Mononuclear cell (primary cell): ENCODE measurements around the gene MPZL3. TPM values are rescaled to one million over a fixed set of nuclear protein-coding genes. Genes with fewer than 3 reads are reported as not detected.

Experiments
- H3K27me3 ChIP-seq: 2 replicates; pipeline ENCODE4 v1.6.0; 2011; ENCODE audit warnings: low read length, control low read depth; ENCODE audit not compliant: insufficient read depth
- H3K4me1 ChIP-seq: 2 replicates; pipeline ENCODE4 v1.5.1; 2011; ENCODE audit warnings: mild to moderate bottlenecking, low read length, control low read depth; ENCODE audit not compliant: insufficient read depth
- H3K4me3 ChIP-seq: 2 replicates; pipeline ENCODE4 v1.5.1; 2011; ENCODE audit warnings: mild to moderate bottlenecking, low read length, moderate library complexity
- H3K9me3 ChIP-seq: 2 replicates; pipeline ENCODE4 v1.5.1; 2011; ENCODE audit warnings: low read depth, mild to moderate bottlenecking, control low read depth, low read length
- total RNA-seq: library from RNA; depleted of rRNA; stranded (reverse); fragments of >200 nt; gene quantifications from one replicate; pipeline ENCODE4 v1.2.3, GENCODE V29; 2012

MPZL3 gene
- total RNA-seq, 1 donor: 16.7 TPM

- Histone ChIP-seq H3K9me3 (no peaks in the 10 kb centered on the region), H3K27me3 (no peaks in the 10 kb centered on the region), H3K4me3 (no peak overlapping the region), H3K4me1 (peaks cover 4% of the 10 kb centered on the region)
These were observed 25.1 kb upstream of the MPZL3 start for GRCh38 chr11:118277312-118277711.

GRCh38 chr11:118276422-118276821 is 24.3 kb upstream of the MPZL3 start:
- Histone ChIP-seq H3K4me3 (no peak overlapping the region), H3K9me3 (no peaks in the 10 kb centered on the region), H3K27me3 (no peaks in the 10 kb centered on the region), H3K4me1 (peaks cover 3% of the 10 kb centered on the region)

- H3K4me1 ChIP-seq: no peaks in the 10 kb centered on the region
- H3K27me3 ChIP-seq: no peaks in the 10 kb centered on the region
- H3K9me3 ChIP-seq: no peaks in the 10 kb centered on the region
- no peak overlapping the region for H3K4me3 ChIP-seq
These were observed 23.0 kb upstream of the MPZL3 start for GRCh38 chr11:118275176-118275575.

- Histone ChIP-seq H3K4me1 (no peaks in the 10 kb centered on the region), H3K4me3 (no peak overlapping the region), H3K27me3 (no peaks in the 10 kb centered on the region), H3K9me3 (no peaks in the 10 kb centered on the region)
These were observed 22.0 kb upstream of the MPZL3 start for GRCh38 chr11:118274186-118274585.

- H3K27me3 ChIP-seq: peaks cover 3% of the 10 kb centered on the region
- no peak overlapping the region for H3K4me3 ChIP-seq
- no peaks in the 10 kb centered on the region for H3K9me3 ChIP-seq
- H3K4me1 ChIP-seq: no peaks in the 10 kb centered on the region
These were observed 19.8 kb upstream of the MPZL3 start for GRCh38 chr11:118272001-118272400.

- Histone ChIP-seq H3K9me3 (no peaks in the 10 kb centered on the region), H3K27me3 (peaks cover 7% of the 10 kb centered on the region), H3K4me3 (no peak overlapping the region), H3K4me1 (peaks cover 25% of the 10 kb centered on the region)
These were observed 15.3 kb upstream of the MPZL3 start for GRCh38 chr11:118267486-118267885.

GRCh38 chr11:118265954-118266353 is 13.8 kb upstream of the MPZL3 start:
- H3K4me1 ChIP-seq: peaks cover 30% of the 10 kb centered on the region
- peaks cover 7% of the 10 kb centered on the region for H3K27me3 ChIP-seq
- no peaks in the 10 kb centered on the region for H3K9me3 ChIP-seq
- H3K4me3 ChIP-seq: no peak overlapping the region

GRCh38 chr11:118264569-118265465 is 12.7 kb upstream of the MPZL3 start:
- Histone ChIP-seq H3K9me3 (no peaks in the 10 kb centered on the region), H3K4me3 (no peak overlapping the region), H3K4me1 (peaks cover 30% of the 10 kb centered on the region), H3K27me3 (peaks cover 7% of the 10 kb centered on the region)

- Histone ChIP-seq H3K27me3 (peaks cover 7% of the 10 kb centered on the region), H3K4me1 (peaks cover 30% of the 10 kb centered on the region), H3K4me3 (peak within 1 kb of the TSS; percentile 35), H3K9me3 (no peaks in the 10 kb centered on the region)
These were observed 11.8 kb upstream of the MPZL3 start, which contains the start of gene MPZL2 for GRCh38 chr11:118263695-118264568. Gene MPZL2 (minus strand): TSS chr11:118264297. CDS start chr11:118264153, 144 bp downstream.

- Histone ChIP-seq H3K4me1 (peaks cover 30% of the 10 kb centered on the region), H3K9me3 (no peaks in the 10 kb centered on the region), H3K4me3 (no peak overlapping the region), H3K27me3 (peaks cover 6% of the 10 kb centered on the region)
These were observed 10.9 kb upstream of the MPZL3 start for GRCh38 chr11:118263112-118263511.

GRCh38 chr11:118260353-118260752 is 8.2 kb upstream of the MPZL3 start:
- Histone ChIP-seq H3K4me3 (no peak overlapping the region), H3K4me1 (peaks cover 27% of the 10 kb centered on the region), H3K27me3 (peaks cover 3% of the 10 kb centered on the region), H3K9me3 (no peaks in the 10 kb centered on the region)

GRCh38 chr11:118259138-118259537 is 7.0 kb upstream of the MPZL3 start:
- no peaks in the 10 kb centered on the region for H3K9me3 ChIP-seq
- H3K27me3 ChIP-seq: peaks cover 3% of the 10 kb centered on the region
- peaks cover 22% of the 10 kb centered on the region for H3K4me1 ChIP-seq
- H3K4me3 ChIP-seq: no peak overlapping the region

GRCh38 chr11:118258410-118258809 is 6.2 kb upstream of the MPZL3 start:
- no peak overlapping the region for H3K4me3 ChIP-seq
- H3K9me3 ChIP-seq: no peaks in the 10 kb centered on the region
- H3K27me3 ChIP-seq: no peaks in the 10 kb centered on the region
- H3K4me1 ChIP-seq: peaks cover 14% of the 10 kb centered on the region

GRCh38 chr11:118252688-118253087 is 523 bp upstream of the MPZL3 start:
- Histone ChIP-seq H3K27me3 (no peaks in the 10 kb centered on the region), H3K4me1 (peaks cover 10% of the 10 kb centered on the region), H3K9me3 (no peaks in the 10 kb centered on the region), H3K4me3 (peak overlapping the region; percentile 92)

- Histone ChIP-seq H3K27me3 (no peaks in the 10 kb centered on the region), H3K4me3 (no peak overlapping the region), H3K4me1 (peaks cover 49% of the 10 kb centered on the region), H3K9me3 (no peaks in the 10 kb centered on the region)
These were observed 5.1 kb downstream of the MPZL3 start for GRCh38 chr11:118247041-118247440.
